Rectal smooth muscle tissue (tissue), 1 donor: Measurements from ENCODE around the gene BTC.
"Not testable (repeated sequence)": the region's sequence is repeated elsewhere in the genome, so short reads cannot be mapped to it uniquely, and the experiment has no call there.

ENCODE experiments used
- H3K27ac ChIP-seq: one replicate; pipeline ENCODE4 v1.7.0; 2013; ENCODE audit warnings: low read depth, low read length, inconsistent platforms
- H3K27me3 ChIP-seq: one replicate; pipeline ENCODE4 v1.7.0; 2013; ENCODE audit warnings: low read length; ENCODE audit not compliant: control insufficient read depth, insufficient read depth
- H3K36me3 ChIP-seq: one replicate; pipeline ENCODE4 v1.7.0; 2013; ENCODE audit warnings: low read length; ENCODE audit not compliant: control insufficient read depth, insufficient read depth
- H3K4me1 ChIP-seq: one replicate; pipeline ENCODE4 v1.7.0; 2013; ENCODE audit warnings: low read length; ENCODE audit not compliant: control insufficient read depth, insufficient read depth
- H3K4me3 ChIP-seq: one replicate; pipeline ENCODE4 v1.7.0; 2013; ENCODE audit warnings: low read length
- H3K9ac ChIP-seq: one replicate; pipeline ENCODE4 v1.7.0; 2013; ENCODE audit warnings: low read length

The BTC gene

DNA sequence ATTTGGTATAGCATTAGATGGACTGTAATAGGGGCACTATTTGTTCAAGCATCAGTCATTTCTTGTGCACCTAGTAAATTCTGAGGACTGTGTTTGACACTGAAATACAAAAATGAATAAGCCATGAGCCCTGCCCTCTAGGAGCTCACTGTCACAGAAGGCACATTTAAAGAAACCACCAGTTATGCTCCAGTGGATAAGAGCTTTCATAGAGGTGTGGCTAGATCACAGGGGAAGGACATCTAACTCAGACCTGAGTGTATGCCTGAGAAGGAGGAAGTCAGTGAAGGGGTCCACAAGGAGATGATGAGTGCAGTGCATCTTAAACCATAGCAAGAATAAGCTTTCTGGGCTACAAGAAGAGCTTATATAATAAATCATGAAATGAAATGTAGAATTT lies 40.1 kb downstream of the BTC start:
- H3K27ac ChIP-seq, result no peak overlapping the region
- no peak overlapping the region for H3K9ac ChIP-seq
- peaks cover 8% of the 10 kb centered on the region for H3K4me1 ChIP-seq
- no peaks in the 10 kb centered on the region for H3K27me3 ChIP-seq
- H3K36me3 ChIP-seq, result no peaks in the 10 kb centered on the region
- H3K4me3 ChIP-seq, result no peak overlapping the region

DNA sequence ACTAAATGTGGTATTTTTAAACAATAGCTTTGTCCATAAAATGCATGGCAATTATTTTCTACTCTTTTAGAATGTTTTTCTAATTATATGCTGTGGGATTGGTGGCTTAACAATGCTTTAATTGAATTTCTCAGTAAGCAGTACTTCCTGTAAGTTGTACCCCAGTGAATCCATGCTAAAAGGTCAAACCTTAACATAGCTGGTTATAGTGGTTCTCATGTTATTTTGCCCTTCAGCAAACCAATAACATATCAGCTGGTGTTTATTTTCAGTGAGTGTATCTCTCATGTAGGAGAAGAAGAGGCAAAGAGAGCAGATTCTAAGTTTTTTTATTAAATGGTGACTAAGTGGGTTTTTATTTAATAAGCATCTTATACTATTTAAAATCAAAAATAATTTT lies 41.5 kb downstream of the BTC start:
- Histone ChIP-seq H3K9ac (no peak overlapping the region), H3K4me3 (no peak overlapping the region), H3K4me1 (peaks cover 2% of the 10 kb centered on the region), H3K36me3 (no peaks in the 10 kb centered on the region), H3K27ac (no peak overlapping the region), H3K27me3 (no peaks in the 10 kb centered on the region)

DNA sequence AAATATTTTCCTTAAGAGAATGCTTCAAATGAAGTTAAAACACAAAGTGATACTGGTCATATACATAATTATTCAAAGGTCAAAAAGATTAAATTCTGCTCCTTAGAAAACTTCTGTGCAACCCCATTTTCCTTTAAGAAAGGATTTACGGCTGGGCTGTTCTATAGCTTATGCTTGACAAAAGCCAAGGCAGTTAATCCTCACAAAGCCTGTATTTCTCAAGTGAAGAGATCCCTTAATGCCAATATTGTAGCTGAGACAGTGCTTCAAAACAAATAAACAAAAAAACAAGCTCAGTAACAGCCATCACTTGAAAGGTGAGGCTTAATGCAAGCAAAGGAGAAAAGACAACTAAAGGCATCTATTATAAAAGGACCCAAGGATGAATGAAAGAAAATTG lies 42.5 kb downstream of the BTC start:
- no peaks in the 10 kb centered on the region for H3K36me3 ChIP-seq
- H3K4me3 ChIP-seq, result no peak overlapping the region
- peaks cover 2% of the 10 kb centered on the region for H3K4me1 ChIP-seq
- H3K27me3 ChIP-seq, result no peaks in the 10 kb centered on the region
- no peak overlapping the region for H3K27ac ChIP-seq
- H3K9ac ChIP-seq, result no peak overlapping the region

DNA sequence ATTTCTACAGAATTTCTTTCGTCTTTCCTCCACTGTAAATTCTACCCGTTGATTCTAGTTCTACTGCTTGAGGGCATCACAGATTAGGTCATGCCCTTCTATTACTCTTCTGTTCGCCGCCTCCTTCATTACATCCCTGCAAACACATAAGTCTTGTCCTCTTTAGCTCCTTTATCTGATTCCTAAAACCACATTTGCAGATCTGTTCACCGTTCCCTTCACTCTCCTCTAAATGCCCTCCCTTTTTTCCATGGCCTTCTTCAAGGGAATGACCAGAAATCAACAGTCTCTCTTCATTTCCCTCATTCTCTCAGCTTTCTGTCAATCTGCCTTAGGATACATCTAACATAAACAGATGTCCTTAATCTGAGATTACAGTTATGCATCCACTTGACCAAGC lies 43.1 kb downstream of the BTC start:
- Histone ChIP-seq H3K27me3 (no peaks in the 10 kb centered on the region), H3K4me3 (no peak overlapping the region), H3K4me1 (peaks cover 2% of the 10 kb centered on the region), H3K27ac (no peak overlapping the region), H3K9ac (no peak overlapping the region), H3K36me3 (no peaks in the 10 kb centered on the region)

DNA sequence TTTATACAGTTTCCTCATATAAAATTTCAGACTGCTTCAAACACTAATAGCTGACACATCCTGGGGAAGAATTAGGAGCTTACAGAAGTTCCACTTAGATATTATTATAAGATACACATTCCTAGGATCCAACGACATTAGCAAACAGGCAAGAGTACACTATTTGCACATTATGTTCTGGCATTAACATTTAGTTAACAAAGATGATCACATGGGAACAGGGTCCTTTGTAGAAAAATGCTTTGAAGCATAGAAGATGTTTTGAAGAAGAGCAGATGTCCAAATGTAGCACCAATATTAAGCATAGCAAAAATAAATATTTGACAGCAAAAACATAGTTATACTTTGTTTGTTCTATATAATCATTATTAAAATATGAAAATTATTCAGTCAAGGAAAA lies 52.1 kb downstream of the BTC start:
- Histone ChIP-seq H3K4me3 (no peak overlapping the region), H3K27me3 (no peaks in the 10 kb centered on the region), H3K9ac (no peak overlapping the region), H3K36me3 (no peaks in the 10 kb centered on the region), H3K27ac (no peak overlapping the region), H3K4me1 (no peaks in the 10 kb centered on the region)

DNA sequence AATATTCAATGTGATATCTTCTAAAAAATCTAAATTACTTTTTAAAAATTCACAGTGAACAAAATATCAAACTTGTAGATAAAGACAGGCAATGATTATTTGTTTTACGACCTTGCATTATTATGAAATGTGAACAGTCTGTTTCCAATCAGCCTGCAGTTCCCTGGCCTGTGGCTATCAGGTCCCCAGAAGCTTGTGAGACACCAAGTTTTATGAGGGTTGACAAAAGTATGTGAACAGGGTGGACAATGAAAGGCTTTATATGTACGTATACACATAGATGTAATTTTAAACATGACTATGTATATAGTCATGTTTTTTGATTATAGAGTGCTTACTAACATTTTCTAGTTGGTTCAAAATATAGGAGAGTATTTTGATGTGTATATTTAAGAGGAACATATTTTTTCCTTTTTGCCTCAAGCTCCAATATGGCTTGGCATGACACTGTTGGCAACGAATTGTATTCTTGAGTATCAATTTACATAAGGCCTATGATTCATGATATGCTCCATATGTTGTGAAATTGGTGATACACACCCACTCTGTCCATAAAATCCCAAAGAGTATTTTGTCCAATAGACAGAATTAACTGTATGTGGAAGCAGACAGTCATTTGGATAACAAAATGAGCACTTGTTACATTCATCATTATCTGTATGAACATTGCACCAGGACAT lies 55.7 kb downstream of the BTC start:
- Histone ChIP-seq H3K4me1 (no peaks in the 10 kb centered on the region), H3K36me3 (no peaks in the 10 kb centered on the region), H3K4me3 (no peak overlapping the region), H3K27me3 (no peaks in the 10 kb centered on the region), H3K27ac (no peak overlapping the region), H3K9ac (no peak overlapping the region)

DNA sequence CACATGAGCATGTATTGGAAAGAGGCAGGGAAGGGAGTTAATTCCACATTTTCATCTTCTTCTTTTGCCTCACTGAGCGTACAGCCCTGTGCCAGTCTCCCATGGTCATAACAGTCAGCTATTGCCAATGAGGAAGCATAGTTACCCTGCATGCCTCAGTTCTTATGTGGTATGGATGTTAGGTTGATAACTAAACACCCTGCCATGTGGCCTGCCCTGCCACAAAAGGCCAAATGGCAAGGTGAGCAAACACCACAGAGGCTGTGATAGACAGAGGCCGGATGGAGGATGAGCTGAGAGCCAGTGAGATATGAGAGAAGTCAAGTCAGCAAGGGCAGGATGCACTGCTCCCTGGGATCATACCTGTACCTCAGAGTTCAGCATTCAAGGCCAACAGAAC lies 59.3 kb downstream of the BTC start:
- no peaks in the 10 kb centered on the region for H3K36me3 ChIP-seq
- H3K27me3 ChIP-seq, result no peaks in the 10 kb centered on the region
- no peak overlapping the region for H3K4me3 ChIP-seq
- no peaks in the 10 kb centered on the region for H3K4me1 ChIP-seq
- H3K9ac ChIP-seq, result no peak overlapping the region
- H3K27ac ChIP-seq, result no peak overlapping the region

DNA sequence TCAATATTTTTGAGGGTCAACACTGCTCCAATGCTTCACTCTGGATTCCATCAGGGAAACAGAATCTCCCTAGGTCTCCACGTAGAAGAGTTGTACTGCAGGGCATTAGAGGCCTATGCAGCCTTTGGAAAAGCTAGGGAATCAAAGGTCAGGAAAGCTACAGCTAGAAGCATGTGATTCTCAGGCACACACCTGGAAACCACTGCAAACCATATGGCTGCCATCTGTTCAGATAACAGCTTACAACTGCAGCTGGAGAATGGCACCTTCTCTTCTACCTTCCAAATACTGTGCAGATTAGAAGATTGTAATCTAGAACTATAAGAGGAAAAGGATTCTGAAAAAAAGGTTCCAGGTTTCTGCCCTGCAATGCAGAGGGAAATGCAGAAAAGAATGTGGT lies 60.6 kb downstream of the BTC start:
- Histone ChIP-seq H3K4me1 (no peaks in the 10 kb centered on the region), H3K4me3 (no peak overlapping the region), H3K9ac (no peak overlapping the region), H3K27ac (no peak overlapping the region), H3K27me3 (no peaks in the 10 kb centered on the region), H3K36me3 (no peaks in the 10 kb centered on the region)

DNA sequence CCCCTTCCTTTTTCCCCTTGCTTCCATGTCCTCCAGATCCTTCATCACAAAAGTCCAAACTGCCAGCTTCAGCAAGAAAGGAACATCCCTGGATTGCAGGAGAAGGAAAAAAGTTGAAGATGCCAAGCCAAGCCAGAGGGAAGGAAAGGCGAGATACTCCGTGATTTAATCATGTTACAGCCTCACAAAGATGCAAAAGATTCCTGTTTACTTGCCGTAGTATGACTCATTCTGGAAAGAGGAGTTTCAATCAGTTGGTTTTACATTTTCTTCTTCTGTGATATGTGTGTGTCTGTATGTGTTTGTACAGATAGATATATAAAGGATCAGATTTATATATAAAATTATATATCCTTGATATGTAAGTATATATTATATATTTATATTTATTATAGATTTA lies 69.3 kb downstream of the BTC start:
- no peak overlapping the region for H3K9ac ChIP-seq
- no peak overlapping the region for H3K4me3 ChIP-seq
- H3K36me3 ChIP-seq, result no peaks in the 10 kb centered on the region
- H3K4me1 ChIP-seq, result no peaks in the 10 kb centered on the region
- H3K27me3 ChIP-seq, result no peaks in the 10 kb centered on the region
- H3K27ac ChIP-seq, result no peak overlapping the region

DNA sequence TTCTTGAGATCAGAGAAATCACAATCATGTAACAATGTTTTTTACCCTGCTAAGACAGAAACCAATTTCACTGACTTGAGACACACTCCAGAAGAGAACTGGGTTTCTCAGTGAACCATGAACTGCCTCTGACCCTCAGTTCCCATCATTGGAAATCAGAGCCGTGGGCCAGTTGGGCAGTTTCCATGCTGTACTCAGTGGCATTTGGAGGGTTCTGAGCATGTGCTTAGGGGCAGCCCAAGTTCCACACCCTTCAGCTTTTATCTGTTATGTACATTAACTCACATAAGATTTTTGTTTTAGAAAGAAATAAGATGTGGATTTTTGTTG lies 77.9 kb downstream of the BTC start:
- H3K9ac ChIP-seq, result no peak overlapping the region
- no peak overlapping the region for H3K4me3 ChIP-seq
- H3K36me3 ChIP-seq, result no peaks in the 10 kb centered on the region
- H3K27me3 ChIP-seq, result no peaks in the 10 kb centered on the region
- peaks cover 10% of the 10 kb centered on the region for H3K4me1 ChIP-seq
- peak overlapping the region; percentile 40 for H3K27ac ChIP-seq

DNA sequence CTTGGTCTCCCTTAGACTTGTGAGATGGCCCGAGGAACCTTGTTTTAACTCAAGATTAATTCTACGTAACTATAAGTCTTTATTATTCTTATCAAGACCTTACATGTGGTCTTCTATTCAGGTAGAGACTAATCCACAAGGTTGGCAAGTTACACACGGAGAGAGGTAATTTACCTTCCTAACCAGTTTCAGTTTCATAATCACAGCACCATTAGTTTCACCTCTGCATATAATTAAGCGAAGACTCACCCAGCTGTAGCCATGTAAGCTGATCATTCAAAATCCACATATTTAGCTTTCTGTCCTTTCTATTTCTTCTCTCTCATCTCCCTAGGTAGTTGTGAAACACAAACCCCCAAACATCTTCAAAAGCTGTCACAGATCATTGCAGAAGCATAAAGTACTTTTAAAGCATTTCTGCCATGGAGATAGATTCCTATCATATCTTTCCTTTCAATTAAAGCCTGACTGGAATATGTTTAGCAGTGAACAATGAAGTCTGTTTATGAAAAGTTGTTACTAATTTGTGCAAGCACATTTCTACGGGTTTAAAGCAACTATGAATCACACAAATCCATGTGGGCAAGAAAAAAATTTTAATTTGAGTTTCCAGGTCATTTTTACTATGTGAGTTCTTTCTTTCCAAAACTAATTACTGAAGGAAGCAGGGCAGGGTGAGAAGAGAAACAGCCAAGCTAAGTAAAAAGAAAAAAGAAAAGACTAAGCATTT lies 78.5 kb downstream of the BTC start:
- Histone ChIP-seq H3K27ac (peak overlapping the region; percentile 46), H3K4me1 (peaks cover 10% of the 10 kb centered on the region), H3K9ac (no peak overlapping the region), H3K4me3 (no peak overlapping the region), H3K27me3 (no peaks in the 10 kb centered on the region), H3K36me3 (no peaks in the 10 kb centered on the region)

DNA sequence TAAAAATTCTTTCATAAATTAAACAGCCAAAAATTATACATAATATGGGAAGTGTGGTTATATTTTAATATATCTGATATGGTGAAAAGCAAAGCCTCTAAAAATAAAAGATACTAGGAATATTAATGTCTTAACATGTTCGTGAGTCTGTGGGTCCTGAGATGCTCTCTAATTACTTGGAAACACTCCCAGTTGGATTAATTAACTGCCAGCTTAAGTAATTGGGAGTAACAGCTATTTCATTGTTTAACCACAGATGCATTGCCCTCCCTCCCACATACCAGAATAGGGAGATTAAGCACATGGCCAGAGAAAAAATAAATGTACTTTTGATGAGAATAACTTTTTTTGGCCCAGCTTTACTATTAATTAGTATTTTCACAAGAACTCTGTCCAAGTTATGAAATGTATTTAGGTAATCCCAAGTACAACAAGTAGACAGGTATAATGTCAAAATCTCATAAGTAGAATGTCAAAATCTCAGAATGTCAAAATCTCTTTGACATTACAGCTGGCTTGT lies 79.7 kb downstream of the BTC start:
- no peak overlapping the region for H3K27ac ChIP-seq

DNA sequence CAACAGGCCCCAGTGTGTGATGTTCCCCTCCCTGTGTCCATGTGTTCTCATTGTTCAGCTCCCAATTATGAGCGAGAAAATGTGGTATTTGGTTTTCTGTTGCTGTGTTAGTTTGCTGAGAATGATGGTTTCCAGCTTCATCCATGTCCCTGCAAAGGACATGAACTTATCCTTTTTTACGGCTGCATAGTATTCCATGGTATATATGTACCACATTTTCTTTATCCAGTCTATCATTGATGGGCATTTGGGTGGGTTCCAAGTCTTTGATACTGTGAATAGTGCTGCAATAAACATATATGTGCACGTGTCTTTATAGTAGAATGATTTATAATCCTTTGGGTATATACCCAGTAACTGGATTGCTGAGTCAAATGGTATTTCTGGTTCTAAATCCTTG lies 86.2 kb downstream of the BTC start:
- H3K4me3 ChIP-seq, H3K36me3 ChIP-seq, H3K9ac ChIP-seq, H3K4me1 ChIP-seq, H3K27me3 ChIP-seq, H3K27ac ChIP-seq: not testable (repeated sequence)

More for the DNA sequence above, 79.7 kb downstream of the BTC start:
- no peaks in the 10 kb centered on the region for H3K36me3 ChIP-seq
- H3K9ac ChIP-seq, result no peak overlapping the region
- H3K4me1 ChIP-seq, result peaks cover 10% of the 10 kb centered on the region
- no peak overlapping the region for H3K4me3 ChIP-seq
- no peaks in the 10 kb centered on the region for H3K27me3 ChIP-seq
